HEK293T (cell line): ENCODE measurements around the gene DLG2.

ENCODE experiments used
- ELF4 ChIP-seq: fragments of 450-650 bp; IDR thresholded peaks from 2 replicates; pipeline ENCODE4 v1.6.1; 2017; ENCODE audit warnings: antibody characterized with exemption
- FOXK2 ChIP-seq: fragments of 450-650 bp; IDR thresholded peaks from 2 replicates; pipeline ENCODE4 v1.6.1; 2016; ENCODE audit warnings: mild to moderate bottlenecking
- L3MBTL2 ChIP-seq: fragments of 450-650 bp; conservative IDR thresholded peaks from 2 replicates; pipeline ENCODE4 v1.6.1; 2016; ENCODE audit warnings: mild to moderate bottlenecking
- LEF1 ChIP-seq: fragments of 450-650 bp; IDR thresholded peaks from 2 replicates; pipeline ENCODE4 v1.6.1; 2017; ENCODE audit warnings: mild to moderate bottlenecking, borderline replicate concordance
- NFRKB ChIP-seq: fragments of 450-650 bp; IDR thresholded peaks from 2 replicates; pipeline ENCODE4 v1.6.1; 2016; ENCODE audit warnings: mild to moderate bottlenecking, moderate library complexity
- SP1 ChIP-seq: fragments of 450-650 bp; IDR thresholded peaks from 2 replicates; pipeline ENCODE4 v1.6.1; 2017
- SUZ12 ChIP-seq: fragments of 450-650 bp; IDR thresholded peaks from 2 replicates; pipeline ENCODE4 v1.6.1; 2016; ENCODE audit warnings: mild to moderate bottlenecking
- ZNF384 ChIP-seq: fragments of 450-650 bp; IDR thresholded peaks from 2 replicates; pipeline ENCODE4 v1.6.1; 2016

GRCh38 chr11:83608571-83608970 lies 2018.6 kb downstream of the DLG2 start:
- TF ChIP-seq ELF4: no peak
- TF ChIP-seq L3MBTL2: no peak
- no peak for TF ChIP-seq SP1
- no peak for TF ChIP-seq ZNF384
- TF ChIP-seq LEF1: no peak
- no peak for TF ChIP-seq NFRKB
- no peak for TF ChIP-seq SUZ12
- TF ChIP-seq FOXK2: no peak
